ENCODE data around the gene DNAH8. TPM values are rescaled to one million over a fixed set of nuclear protein-coding genes. Genes with fewer than 3 reads are reported as not detected.

Gene DNAH8
- total and polyA plus RNA-seq, 4 donors: 0.01 to 0.37 (median 0.11) TPM

DNA sequence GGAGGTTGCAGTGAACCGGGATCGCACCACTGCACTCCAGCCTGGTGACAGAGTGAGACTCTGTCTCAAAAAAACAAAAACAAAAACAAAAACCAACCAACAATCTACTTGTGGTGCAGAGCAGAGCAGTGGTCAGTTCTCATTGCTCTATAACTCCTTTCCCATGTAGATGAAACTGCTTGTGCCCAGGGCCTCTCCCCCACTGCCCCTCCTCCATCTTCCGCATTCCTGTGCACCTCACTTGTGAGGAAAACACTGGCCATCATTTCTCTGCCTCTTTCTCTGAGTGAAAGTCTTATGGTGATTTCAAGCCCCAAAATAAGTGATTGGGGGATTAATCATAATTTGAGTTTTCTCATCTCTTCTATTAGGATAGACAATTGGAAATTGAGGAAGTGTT is 269.6 kb downstream of the DNAH8 start:
- DNase-seq: no peak
- Histone ChIP-seq H3K9ac (ENCODE audit: insufficient read depth in 1 of 2, low read length in 2 of 2) (no peak overlapping the region), H3K9me3 (ENCODE audit: control insufficient read depth in 4 of 4, insufficient read depth in 3 of 4, low read length in 3 of 4) (peaks cover 0 to 2% (median 0%) of the 10 kb centered on the region in 4 donors), H3K4me1 (ENCODE audit: control insufficient read depth in 5 of 5, insufficient read depth in 5 of 5, low read length in 5 of 5) (no peaks in the 10 kb centered on the region), H3K27ac (ENCODE audit: low read depth in 1 of 2, low read length in 1 of 2) (no peak overlapping the region), H3K27me3 (ENCODE audit: control insufficient read depth in 3 of 3, insufficient read depth in 3 of 3, low read length in 2 of 3) (peaks cover 0 to 5% (median 0%) of the 10 kb centered on the region in 3 donors), H3K36me3 (ENCODE audit: control insufficient read depth in 4 of 4, insufficient read depth in 4 of 4, low read length in 4 of 4) (no peaks in the 10 kb centered on the region), H3K4me3 (no peak overlapping the region)
- no peak for ATAC-seq (ENCODE audit: insufficient read depth, low FRiP score)
- TF ChIP-seq, protein P1, sequence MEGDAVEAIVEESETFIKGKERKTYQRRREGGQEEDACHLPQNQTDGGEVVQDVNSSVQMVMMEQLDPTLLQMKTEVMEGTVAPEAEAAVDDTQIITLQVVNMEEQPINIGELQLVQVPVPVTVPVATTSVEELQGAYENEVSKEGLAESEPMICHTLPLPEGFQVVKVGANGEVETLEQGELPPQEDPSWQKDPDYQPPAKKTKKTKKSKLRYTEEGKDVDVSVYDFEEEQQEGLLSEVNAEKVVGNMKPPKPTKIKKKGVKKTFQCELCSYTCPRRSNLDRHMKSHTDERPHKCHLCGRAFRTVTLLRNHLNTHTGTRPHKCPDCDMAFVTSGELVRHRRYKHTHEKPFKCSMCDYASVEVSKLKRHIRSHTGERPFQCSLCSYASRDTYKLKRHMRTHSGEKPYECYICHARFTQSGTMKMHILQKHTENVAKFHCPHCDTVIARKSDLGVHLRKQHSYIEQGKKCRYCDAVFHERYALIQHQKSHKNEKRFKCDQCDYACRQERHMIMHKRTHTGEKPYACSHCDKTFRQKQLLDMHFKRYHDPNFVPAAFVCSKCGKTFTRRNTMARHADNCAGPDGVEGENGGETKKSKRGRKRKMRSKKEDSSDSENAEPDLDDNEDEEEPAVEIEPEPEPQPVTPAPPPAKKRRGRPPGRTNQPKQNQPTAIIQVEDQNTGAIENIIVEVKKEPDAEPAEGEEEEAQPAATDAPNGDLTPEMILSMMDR (IDR thresholded peaks at IDR 0.05; ENCODE audit: control extremely low read depth, extremely low read depth): no peak
- 88 to 91% methylated on average over 3 of the region's 3 CpGs for WGBS, 2 donors

DNA sequence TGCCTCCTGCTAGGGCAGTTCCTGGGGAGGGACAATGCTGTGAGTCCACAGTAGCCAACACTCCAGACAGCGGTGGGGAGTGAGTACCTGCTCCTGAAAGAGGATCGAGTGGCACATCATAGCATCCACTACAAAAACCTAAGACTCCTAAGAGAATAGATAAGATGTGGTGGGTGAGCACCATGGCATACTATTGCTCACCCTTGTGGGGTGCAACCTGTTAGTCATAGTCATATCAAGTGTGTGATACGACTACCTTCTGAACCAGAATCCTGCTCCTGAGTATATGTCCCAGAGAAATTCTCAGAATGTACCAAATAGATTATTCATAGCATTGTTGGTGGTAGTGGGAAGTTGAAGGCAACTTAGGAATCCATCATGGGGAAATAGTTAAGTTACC is 270.7 kb downstream of the DNAH8 start:
- no peak for DNase-seq
- WGBS, 2 donors: 89 to 90% methylated on average over 3 of the region's 3 CpGs
- TF ChIP-seq, protein P1 (IDR thresholded peaks at IDR 0.05; ENCODE audit: control extremely low read depth, extremely low read depth): no peak
- peaks cover 0 to 5% (median 0%) of the 10 kb centered on the region in 3 donors for H3K27me3 ChIP-seq (ENCODE audit: control insufficient read depth in 3 of 3, insufficient read depth in 3 of 3, low read length in 2 of 3)
- H3K27ac ChIP-seq (ENCODE audit: low read depth in 1 of 2, low read length in 1 of 2): no peak overlapping the region
- H3K9me3 ChIP-seq (ENCODE audit: control insufficient read depth in 4 of 4, insufficient read depth in 3 of 4, low read length in 3 of 4): peaks cover 0 to 2% (median 0%) of the 10 kb centered on the region in 4 donors
- H3K36me3 ChIP-seq (ENCODE audit: control insufficient read depth in 4 of 4, insufficient read depth in 4 of 4, low read length in 4 of 4): no peaks in the 10 kb centered on the region
- no peaks in the 10 kb centered on the region for H3K4me1 ChIP-seq (ENCODE audit: control insufficient read depth in 5 of 5, insufficient read depth in 5 of 5, low read length in 5 of 5)
- no peak for ATAC-seq (ENCODE audit: insufficient read depth, low FRiP score)
- H3K9ac ChIP-seq (ENCODE audit: insufficient read depth in 1 of 2, low read length in 2 of 2): no peak overlapping the region
- no peak overlapping the region for H3K4me3 ChIP-seq

DNA sequence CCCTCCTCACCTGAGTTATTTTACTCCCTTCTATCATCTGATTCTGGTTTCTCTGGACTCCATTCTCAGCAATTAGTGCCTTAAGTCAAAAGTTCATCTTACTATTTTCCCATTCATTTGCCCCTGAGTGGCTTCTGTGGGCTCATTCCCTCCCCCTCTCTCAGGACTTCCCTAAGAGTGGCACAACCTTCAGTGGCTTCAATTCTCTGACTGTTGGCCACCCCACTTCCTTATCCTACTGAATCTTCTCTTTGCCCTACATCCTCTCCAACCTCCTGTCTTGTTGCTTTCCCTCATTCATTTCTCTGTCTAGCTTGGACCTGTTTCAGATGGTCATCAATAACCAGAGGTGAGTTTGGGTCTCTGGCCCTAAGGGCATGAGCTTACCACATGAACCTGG is 272.4 kb downstream of the DNAH8 start:
- H3K27ac ChIP-seq (ENCODE audit: low read depth in 1 of 2, low read length in 1 of 2): no peak overlapping the region
- peaks cover 0 to 2% (median 0%) of the 10 kb centered on the region in 4 donors for H3K9me3 ChIP-seq (ENCODE audit: control insufficient read depth in 4 of 4, insufficient read depth in 3 of 4, low read length in 3 of 4)
- H3K9ac ChIP-seq (ENCODE audit: insufficient read depth in 1 of 2, low read length in 2 of 2): no peak overlapping the region
- DNase-seq: no peak
- H3K4me3 ChIP-seq: no peak overlapping the region
- peaks cover 0 to 5% (median 0%) of the 10 kb centered on the region in 3 donors for H3K27me3 ChIP-seq (ENCODE audit: control insufficient read depth in 3 of 3, insufficient read depth in 3 of 3, low read length in 2 of 3)
- no peak for ATAC-seq (ENCODE audit: insufficient read depth, low FRiP score)
- H3K4me1 ChIP-seq (ENCODE audit: control insufficient read depth in 5 of 5, insufficient read depth in 5 of 5, low read length in 5 of 5): no peaks in the 10 kb centered on the region
- TF ChIP-seq, protein P1 (IDR thresholded peaks at IDR 0.05; ENCODE audit: control extremely low read depth, extremely low read depth): no peak
- no peaks in the 10 kb centered on the region for H3K36me3 ChIP-seq (ENCODE audit: control insufficient read depth in 4 of 4, insufficient read depth in 4 of 4, low read length in 4 of 4)
